Effector memory CD8-positive, alpha-beta T cell (primary cell): Measurements from ENCODE around the gene OR51E1.

Experiments used
- ATAC-seq: fragments of 150-1000 bp; cut with Tn5 transposase; replicated peaks from 2 replicates; pipeline ENCODE4 v1.10.0; 2021; ENCODE audit warnings: mild to moderate bottlenecking, moderate library complexity
- DNase-seq, 3 experiments: peaks; one replicate each; pipeline ENCODE4 v3.0.0; 2021
- H3K27ac Mint-ChIP-seq, 2 donors: one replicate each; pipeline ENCODE4 v1.8.0; 2022; ENCODE audit warnings: mild to moderate bottlenecking in 2 of 2, mixed read lengths in 2 of 2, moderate library complexity in 2 of 2
- H3K27me3 Mint-ChIP-seq, 2 donors: one replicate each; pipeline ENCODE4 v1.8.0; 2022; ENCODE audit warnings: mixed read lengths in 2 of 2
- H3K36me3 Mint-ChIP-seq: one replicate; pipeline ENCODE4 v1.8.0; 2022; ENCODE audit warnings: mild to moderate bottlenecking, moderate library complexity, mixed read lengths; ENCODE audit not compliant: insufficient read depth
- H3K4me1 Mint-ChIP-seq, 2 donors: one replicate each; pipeline ENCODE4 v1.8.0; 2022; ENCODE audit warnings: low read depth in 2 of 2, mixed read lengths in 2 of 2
- H3K4me3 Mint-ChIP-seq, 2 donors: one replicate each; pipeline ENCODE4 v1.8.0; 2022; ENCODE audit warnings: mild to moderate bottlenecking in 2 of 2, mixed read lengths in 2 of 2, moderate library complexity in 2 of 2
- H3K9me3 Mint-ChIP-seq, 2 donors: one replicate each; pipeline ENCODE4 v1.8.0; 2022; ENCODE audit warnings: mixed read lengths in 2 of 2

The OR51E1 gene

DNA sequence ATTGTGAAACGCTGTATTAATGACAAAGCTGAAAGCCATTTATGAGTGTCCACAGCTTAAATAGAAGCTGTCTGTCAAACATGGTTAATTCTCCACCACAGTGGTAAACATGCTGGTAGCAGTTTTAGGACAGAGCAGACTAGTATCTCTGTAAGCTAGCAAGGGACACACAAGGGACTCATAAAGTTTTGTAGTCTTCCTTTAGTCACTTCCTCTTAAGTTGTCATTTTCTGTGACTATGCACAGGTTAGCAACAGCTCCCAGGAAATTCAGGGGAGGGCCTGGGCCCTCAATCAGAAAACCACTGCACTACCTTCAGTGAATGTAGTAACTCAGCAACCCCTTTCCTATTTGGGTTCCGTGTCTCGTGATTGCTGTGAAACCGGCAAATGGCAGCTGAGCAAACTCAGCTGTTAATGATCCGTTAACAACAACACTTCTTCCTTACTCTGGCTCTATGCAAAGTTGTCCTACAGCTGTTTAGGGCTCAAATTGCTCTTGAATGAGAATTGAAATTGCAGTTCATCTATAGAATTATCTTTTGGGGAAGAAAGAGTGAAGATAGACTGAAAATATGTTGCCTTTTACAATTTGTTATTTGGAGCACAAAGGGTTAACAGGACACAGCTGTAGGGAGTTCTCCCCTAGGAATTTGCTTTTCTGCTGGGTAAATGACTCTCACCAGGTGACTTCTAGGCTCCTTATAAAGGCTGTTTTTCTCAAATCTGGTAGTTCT is 60.4 kb downstream of the OR51E1 start, which contains the start of gene MMP26:
Gene MMP26 (plus strand): TSS at position 731 of the 736 bp plus-strand sequence.
- Mint-ChIP-seq H3K36me3 (no peaks in the 10 kb centered on the region), H3K9me3 (no peaks in the 10 kb centered on the region), H3K27me3 (peaks cover 2 to 6% of the 10 kb centered on the region in 2 donors), H3K4me1 (peaks cover 2 to 4% of the 10 kb centered on the region in 2 donors), H3K4me3 (no peak within 1 kb of the TSS), H3K27ac (no peak within 1 kb of the TSS)
- DNase-seq (no peak), ATAC-seq (no peak)

DNA sequence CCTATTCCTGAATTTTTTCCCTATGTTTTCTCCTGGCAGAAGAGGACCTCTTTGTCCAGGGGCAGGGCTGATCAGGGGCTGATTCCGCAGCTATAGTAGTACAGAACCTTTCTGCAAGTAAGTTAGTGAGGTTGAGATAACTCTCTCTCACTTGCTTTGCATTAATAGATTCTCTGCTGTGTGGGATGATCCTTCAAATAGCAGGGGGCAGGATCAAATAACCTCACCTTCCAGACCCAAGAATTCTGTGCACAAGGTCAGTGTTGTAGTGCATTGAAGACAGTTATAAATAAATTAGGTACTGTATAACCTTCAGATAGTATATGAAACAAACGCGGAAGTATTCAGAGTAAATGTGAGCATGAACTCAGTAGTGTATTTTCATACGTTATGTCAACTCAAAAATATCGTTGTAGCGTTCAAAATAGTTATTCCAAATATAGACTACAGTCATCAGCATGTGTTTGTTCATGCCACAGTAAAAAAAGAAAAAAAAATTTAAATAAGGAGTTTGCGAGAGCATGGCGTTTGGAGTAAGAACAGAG is 61.1 kb downstream of the OR51E1 start:
- no peak overlapping the region for H3K27ac Mint-ChIP-seq
- peaks cover under 1% of the 10 kb centered on the region in 2 donors for H3K4me1 Mint-ChIP-seq
- ATAC-seq = no peak
- no peaks in the 10 kb centered on the region for H3K36me3 Mint-ChIP-seq
- no peak for DNase-seq
- no peak overlapping the region for H3K4me3 Mint-ChIP-seq
- H3K27me3 Mint-ChIP-seq = peaks cover 8 to 12% of the 10 kb centered on the region in 2 donors
- H3K9me3 Mint-ChIP-seq = no peaks in the 10 kb centered on the region
